ENCODE measurements around the gene PRICKLE2.

DNA sequence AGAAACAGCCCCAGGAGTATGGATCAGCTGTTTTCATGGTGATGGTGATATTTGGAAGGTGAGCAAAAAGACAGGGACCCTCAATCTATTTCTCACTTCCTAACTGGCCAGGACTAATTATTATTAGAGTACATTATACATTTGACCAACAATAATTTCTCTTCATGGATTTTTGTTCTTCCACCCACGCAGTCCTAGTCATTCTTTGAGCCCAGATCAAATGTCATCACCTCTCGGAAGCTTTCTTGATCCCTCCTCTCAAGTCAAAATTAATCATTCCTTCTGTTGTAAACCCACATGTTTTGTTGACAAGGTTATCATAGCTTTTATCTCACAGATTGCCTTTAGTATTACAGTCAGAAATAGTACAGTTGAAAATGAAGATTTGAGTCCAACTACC, 29.2 kb upstream of the PRICKLE2 start:
- TF ChIP-seq EZH2 (IDR thresholded peaks at IDR 0.05; ENCODE audit: low read depth, unreplicated experiment) (no peak), POLR2AphosphoS5 (IDR thresholded peaks at IDR 0.05; ENCODE audit: low read depth) (no peak), JUNB (IDR thresholded peaks at IDR 0.05; ENCODE audit: unreplicated experiment) (no peak), ZNF331 (CRISPR knock-in tag; IDR thresholded peaks at IDR 0.05; ENCODE audit: low read depth) (no peak), EZH2phosphoT487 (IDR thresholded peaks at IDR 0.05; ENCODE audit: unreplicated experiment) (no peak), CREB1 (CRISPR knock-in tag; IDR thresholded peaks at IDR 0.05; ENCODE audit: low read depth) (no peak), STAT1 (IDR thresholded peaks at IDR 0.05; ENCODE audit: unreplicated experiment) (no peak)
- TF ChIP-seq, protein P1, sequence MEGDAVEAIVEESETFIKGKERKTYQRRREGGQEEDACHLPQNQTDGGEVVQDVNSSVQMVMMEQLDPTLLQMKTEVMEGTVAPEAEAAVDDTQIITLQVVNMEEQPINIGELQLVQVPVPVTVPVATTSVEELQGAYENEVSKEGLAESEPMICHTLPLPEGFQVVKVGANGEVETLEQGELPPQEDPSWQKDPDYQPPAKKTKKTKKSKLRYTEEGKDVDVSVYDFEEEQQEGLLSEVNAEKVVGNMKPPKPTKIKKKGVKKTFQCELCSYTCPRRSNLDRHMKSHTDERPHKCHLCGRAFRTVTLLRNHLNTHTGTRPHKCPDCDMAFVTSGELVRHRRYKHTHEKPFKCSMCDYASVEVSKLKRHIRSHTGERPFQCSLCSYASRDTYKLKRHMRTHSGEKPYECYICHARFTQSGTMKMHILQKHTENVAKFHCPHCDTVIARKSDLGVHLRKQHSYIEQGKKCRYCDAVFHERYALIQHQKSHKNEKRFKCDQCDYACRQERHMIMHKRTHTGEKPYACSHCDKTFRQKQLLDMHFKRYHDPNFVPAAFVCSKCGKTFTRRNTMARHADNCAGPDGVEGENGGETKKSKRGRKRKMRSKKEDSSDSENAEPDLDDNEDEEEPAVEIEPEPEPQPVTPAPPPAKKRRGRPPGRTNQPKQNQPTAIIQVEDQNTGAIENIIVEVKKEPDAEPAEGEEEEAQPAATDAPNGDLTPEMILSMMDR (conservative IDR thresholded peaks at IDR 0.05; ENCODE audit: low read depth in 2 of 2): no peak
- TF ChIP-seq, protein P2, sequence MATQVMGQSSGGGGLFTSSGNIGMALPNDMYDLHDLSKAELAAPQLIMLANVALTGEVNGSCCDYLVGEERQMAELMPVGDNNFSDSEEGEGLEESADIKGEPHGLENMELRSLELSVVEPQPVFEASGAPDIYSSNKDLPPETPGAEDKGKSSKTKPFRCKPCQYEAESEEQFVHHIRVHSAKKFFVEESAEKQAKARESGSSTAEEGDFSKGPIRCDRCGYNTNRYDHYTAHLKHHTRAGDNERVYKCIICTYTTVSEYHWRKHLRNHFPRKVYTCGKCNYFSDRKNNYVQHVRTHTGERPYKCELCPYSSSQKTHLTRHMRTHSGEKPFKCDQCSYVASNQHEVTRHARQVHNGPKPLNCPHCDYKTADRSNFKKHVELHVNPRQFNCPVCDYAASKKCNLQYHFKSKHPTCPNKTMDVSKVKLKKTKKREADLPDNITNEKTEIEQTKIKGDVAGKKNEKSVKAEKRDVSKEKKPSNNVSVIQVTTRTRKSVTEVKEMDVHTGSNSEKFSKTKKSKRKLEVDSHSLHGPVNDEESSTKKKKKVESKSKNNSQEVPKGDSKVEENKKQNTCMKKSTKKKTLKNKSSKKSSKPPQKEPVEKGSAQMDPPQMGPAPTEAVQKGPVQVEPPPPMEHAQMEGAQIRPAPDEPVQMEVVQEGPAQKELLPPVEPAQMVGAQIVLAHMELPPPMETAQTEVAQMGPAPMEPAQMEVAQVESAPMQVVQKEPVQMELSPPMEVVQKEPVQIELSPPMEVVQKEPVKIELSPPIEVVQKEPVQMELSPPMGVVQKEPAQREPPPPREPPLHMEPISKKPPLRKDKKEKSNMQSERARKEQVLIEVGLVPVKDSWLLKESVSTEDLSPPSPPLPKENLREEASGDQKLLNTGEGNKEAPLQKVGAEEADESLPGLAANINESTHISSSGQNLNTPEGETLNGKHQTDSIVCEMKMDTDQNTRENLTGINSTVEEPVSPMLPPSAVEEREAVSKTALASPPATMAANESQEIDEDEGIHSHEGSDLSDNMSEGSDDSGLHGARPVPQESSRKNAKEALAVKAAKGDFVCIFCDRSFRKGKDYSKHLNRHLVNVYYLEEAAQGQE (IDR thresholded peaks at IDR 0.05; ENCODE audit: unreplicated experiment): no peak

All from GM23338 (cell line).